Ascending aorta (tissue), 2 donors: ENCODE results near the gene CLDN7. TPM values are rescaled to one million over a fixed set of nuclear protein-coding genes. Genes with fewer than 3 reads are reported as not detected.

Source experiments
- DNase-seq, 2 donors: peaks; one replicate each; pipeline ENCODE4 v3.0.0-alpha.2; 2019; ENCODE audit warnings: low spot score in 2 of 2
- H3K27ac ChIP-seq, 2 donors: fragments of 200-600 bp; sonication (generic); one replicate each; pipeline ENCODE4 v1.5.1; 2016 to 2017; ENCODE audit warnings: mild to moderate bottlenecking in 1 of 2
- H3K27me3 ChIP-seq: fragments of 200-600 bp; sonication (generic); one replicate; pipeline ENCODE4 v1.5.1; 2017
- H3K36me3 ChIP-seq, 2 donors: fragments of 200-600 bp; sonication (generic); one replicate each; pipeline ENCODE4 v1.5.1; 2016
- H3K4me1 ChIP-seq, 2 donors: fragments of 200-600 bp; sonication (generic); one replicate each; pipeline ENCODE4 v1.5.1; 2016 to 2017; ENCODE audit warnings: mild to moderate bottlenecking in 1 of 2
- H3K4me3 ChIP-seq, 2 donors: fragments of 200-600 bp; sonication (generic); one replicate each; pipeline ENCODE4 v1.5.1; 2016 to 2017; ENCODE audit warnings: mild to moderate bottlenecking in 1 of 2
- H3K9me3 ChIP-seq, 2 donors: fragments of 200-600 bp; sonication (generic); one replicate each; pipeline ENCODE4 v1.5.1; 2016
- CTCF ChIP-seq, 3 experiments: fragments of 200-600 bp in 2 of 3; fragments of 450-650 bp in 1 of 3; sonication (generic) in 2 of 3; IDR thresholded peaks; one replicate each; pipeline ENCODE4 v1.5.1; 2016 to 2019; ENCODE audit warnings: antibody characterized with exemption in 3 of 3, mild to moderate bottlenecking in 1 of 3, moderate library complexity in 1 of 3
- intact Hi-C: fragments of 100-400 bp; cut with DNase I; formaldehyde crosslinking; loops from one replicate; pipeline ENCODE4 v1.15.1; 2023
- total RNA-seq: library from RNA; depleted of rRNA; stranded (reverse); fragments of >200 nt; gene quantifications from one replicate; pipeline ENCODE4 v1.1.0, GENCODE V29; 2016

CLDN7 gene
- not detected for total RNA-seq

DNA sequence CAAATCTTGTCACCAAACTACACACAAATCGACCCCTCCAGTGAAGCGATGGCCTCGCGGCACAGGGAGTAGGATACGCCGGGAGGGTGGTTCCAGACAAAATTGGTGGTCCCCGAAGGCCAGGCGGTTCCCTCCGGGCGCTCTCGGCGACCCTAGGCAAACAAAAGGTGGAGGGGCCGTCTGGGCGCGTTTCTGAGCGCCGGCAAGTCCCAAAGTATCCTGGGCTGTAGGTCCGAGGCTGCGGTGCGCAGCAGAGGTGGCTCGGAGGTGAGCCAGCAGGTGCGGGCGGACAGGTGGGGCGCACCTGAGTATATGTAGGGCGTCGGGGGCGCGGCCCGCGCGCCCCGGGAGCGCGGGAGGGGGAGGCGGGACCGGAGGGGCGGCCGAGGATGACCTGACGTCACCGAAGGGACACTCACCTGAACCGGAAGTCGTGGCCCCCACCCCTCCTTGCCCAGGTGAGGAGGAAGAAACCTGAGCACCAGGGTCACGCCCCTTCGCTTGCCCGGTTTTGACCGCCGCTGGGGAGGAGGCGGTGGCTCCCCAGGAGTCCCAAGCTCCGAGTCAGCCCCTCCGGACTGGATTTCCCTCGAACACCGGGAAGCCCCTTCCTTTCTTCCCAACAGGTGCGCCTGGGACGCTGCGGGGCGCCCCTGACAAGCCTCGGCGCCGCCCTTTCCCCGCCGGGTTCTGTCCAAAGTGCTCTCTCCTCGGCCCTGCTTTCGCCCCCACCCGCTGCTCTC, at the start of gene CLDN7:
TSS of gene CLDN7 (minus strand) at position 287 of the 743 bp plus-strand sequence. CDS start 435 bp downstream, outside the sequence.
- Histone ChIP-seq H3K9me3 (no peaks in the 10 kb centered on the region), H3K36me3 (peaks cover 0 to 26% of the 10 kb centered on the region in 2 donors), H3K4me1 (peaks cover 8 to 13% of the 10 kb centered on the region in 2 donors), H3K27me3 (peaks cover 17% of the 10 kb centered on the region), H3K27ac (no peak within 1 kb of the TSS), H3K4me3 (peak within 1 kb of the TSS; percentile 35 to 53)
- TF ChIP-seq CTCF (IDR thresholded peaks at IDR 0.05), result no peak
- no peak for DNase-seq
- intact Hi-C loops, result no loop called here

DNA sequence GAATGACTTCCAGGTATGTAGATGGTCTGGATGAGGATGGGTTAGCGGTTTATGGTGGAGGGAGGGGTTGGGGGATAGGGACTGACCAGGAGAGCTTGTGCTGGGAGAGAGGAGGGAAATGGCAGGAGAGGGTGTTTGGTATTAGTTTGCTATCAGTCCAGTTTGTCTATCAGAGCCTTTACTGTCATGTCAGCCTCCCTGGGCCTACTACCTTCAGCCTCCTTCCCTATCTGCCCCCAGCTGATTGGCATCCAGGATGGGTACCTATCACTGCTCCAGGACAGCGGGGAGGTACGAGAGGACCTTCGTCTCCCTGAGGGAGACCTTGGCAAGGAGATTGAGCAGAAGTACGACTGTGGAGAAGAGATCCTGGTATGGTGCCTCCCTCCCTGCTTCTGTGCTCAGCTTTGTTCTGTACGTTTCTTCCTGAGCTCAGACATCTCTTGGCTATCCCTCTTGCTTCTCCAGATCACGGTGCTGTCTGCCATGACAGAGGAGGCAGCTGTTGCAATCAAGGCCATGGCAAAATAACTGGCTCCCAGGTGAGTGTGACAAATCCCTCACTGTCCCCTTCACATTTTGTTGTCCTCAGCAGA, 48.9 kb upstream of the CLDN7 start:
- Histone ChIP-seq H3K9me3 (no peaks in the 10 kb centered on the region), H3K36me3 (peaks cover 46% of the 10 kb centered on the region in 2 donors), H3K4me3 (no peak overlapping the region), H3K27me3 (no peaks in the 10 kb centered on the region), H3K4me1 (peaks cover 13 to 48% of the 10 kb centered on the region in 2 donors), H3K27ac (no peak overlapping the region)
- intact Hi-C loops, result no loop called here
- no peak for DNase-seq
- TF ChIP-seq CTCF (IDR thresholded peaks at IDR 0.05), result no peak

DNA sequence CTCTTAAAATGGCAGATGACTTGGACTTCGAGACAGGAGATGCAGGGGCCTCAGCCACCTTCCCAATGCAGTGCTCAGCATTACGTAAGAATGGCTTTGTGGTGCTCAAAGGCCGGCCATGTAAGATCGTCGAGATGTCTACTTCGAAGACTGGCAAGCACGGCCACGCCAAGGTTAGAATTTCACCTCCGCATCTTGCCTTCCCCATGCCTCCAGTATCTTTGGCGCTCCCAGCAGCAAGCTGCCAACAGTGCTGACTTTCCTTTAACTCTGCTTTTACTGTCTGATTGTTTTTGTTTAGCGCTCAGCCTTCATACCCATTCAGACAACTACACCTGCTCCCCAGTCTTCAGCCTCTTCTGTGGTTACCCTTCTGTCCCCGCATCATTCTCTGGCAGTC, 47.4 kb upstream of the CLDN7 start:
- intact Hi-C loops, result loop anchor here (2.0 to 5.0 kb wide), 2 partner anchors 41 to 378 kb away; partner anchors contain the start of genes TP53 and WRAP53
- TF ChIP-seq CTCF (IDR thresholded peaks at IDR 0.05), result no peak
- Histone ChIP-seq H3K27ac (peak overlapping the region; percentile 97 to 100), H3K27me3 (no peaks in the 10 kb centered on the region), H3K36me3 (peaks cover 46% of the 10 kb centered on the region in 2 donors), H3K4me3 (peak overlapping the region; percentile 76 to 99), H3K4me1 (peaks cover 10 to 45% of the 10 kb centered on the region in 2 donors), H3K9me3 (no peaks in the 10 kb centered on the region)
- no peak for DNase-seq

GRCh38 chr17:7308625-7309433, 46.6 kb upstream of the CLDN7 start:
- Histone ChIP-seq H3K4me1 (peaks cover 6 to 37% of the 10 kb centered on the region in 2 donors), H3K4me3 (peak overlapping the region; percentile 76 to 99), H3K27me3 (no peaks in the 10 kb centered on the region), H3K9me3 (no peaks in the 10 kb centered on the region), H3K27ac (peak overlapping the region; percentile 97 to 100), H3K36me3 (peaks cover 43 to 44% of the 10 kb centered on the region in 2 donors)
- intact Hi-C loops, result loop anchor here (2.0 to 5.0 kb wide), 2 partner anchors 42 to 378 kb away; partner anchors contain the start of genes TP53 and WRAP53
- peak in 1 of 2 donors; percentile 88 for DNase-seq
- TF ChIP-seq CTCF (IDR thresholded peaks at IDR 0.05), result no peak
